Naive thymus-derived CD8-positive, alpha-beta T cell (primary cell): ENCODE measurements around the gene SYNE2. TPM values are rescaled to one million over a fixed set of nuclear protein-coding genes. Genes with fewer than 3 reads are reported as not detected.
A peak's percentile ranks its signal among the peaks of the same experiment; 100 is the strongest.

Experiments
- ATAC-seq, 2 donors: fragments of 150-1000 bp; cut with Tn5 transposase in 1 of 2; sonication (Bioruptor Pico), chemical (Tn5 transposase) in 1 of 2; 1 replicate in 1 of 2; 2 replicates in 1 of 2; pipeline ENCODE4 v1.10.0; 2021; ENCODE audit warnings: mild to moderate bottlenecking in 2 of 2, moderate library complexity in 2 of 2
- POLR2A ChIA-PET: fragments of 350-600 bp; sonication (Branson Sonifier 250); formaldehyde crosslinking; loops from one replicate; lab custom pipeline; 2021; ENCODE audit warnings: antibody characterized with exemption; lab: Charles Lee
- DNase-seq, 10 donors: peaks; one replicate each; pipeline versions ENCODE4 v3.0.0 to v3.0.0-alpha.2; 2020 to 2022
- H3K27ac Mint-ChIP-seq, 10 donors: one replicate each; pipeline ENCODE4 v1.8.0; 2020 to 2022; ENCODE audit warnings: mild to moderate bottlenecking in 10 of 10, mixed read lengths in 10 of 10, moderate library complexity in 4 of 10, inconsistent platforms in 1 of 10
- H3K27me3 Mint-ChIP-seq, 5 donors: one replicate each; pipeline ENCODE4 v1.8.0; 2021 to 2022; ENCODE audit warnings: mixed read lengths in 5 of 5
- H3K36me3 Mint-ChIP-seq, 3 donors: one replicate each; pipeline ENCODE4 v1.8.0; 2020 to 2022; ENCODE audit warnings: mixed read lengths in 3 of 3, mild to moderate bottlenecking in 2 of 3, inconsistent platforms in 1 of 3
- H3K4me1 Mint-ChIP-seq, 4 donors: one replicate each; pipeline ENCODE4 v1.8.0; 2021 to 2022; ENCODE audit warnings: mixed read lengths in 4 of 4
- H3K4me3 Mint-ChIP-seq, 10 donors: one replicate each; pipeline ENCODE4 v1.8.0; 2020 to 2022; ENCODE audit warnings: mild to moderate bottlenecking in 10 of 10, mixed read lengths in 10 of 10, moderate library complexity in 6 of 10, inconsistent platforms in 1 of 10
- H3K9me3 Mint-ChIP-seq, 9 donors: one replicate each; pipeline ENCODE4 v1.8.0; 2020 to 2022; ENCODE audit warnings: mixed read lengths in 9 of 9, mild to moderate bottlenecking in 3 of 9, inconsistent platforms in 1 of 9, moderate library complexity in 1 of 9
- polyA plus RNA-seq, 3 donors: library from polyadenylated mRNA; unstranded; fragments of 300-500 nt; fragmentation: Illumina TruSeq; gene quantifications; one replicate each; pipeline ENCODE4 v1.2.3, GENCODE V29; 2021
- total RNA-seq, 8 experiments: library from RNA in 2 of 8; stranded (reverse) in 2 of 8; gene quantifications; one replicate each; pipeline ENCODE4 v1.2.3 and lab custom pipeline; 2021 to 2026

SYNE2 gene
- total and polyA plus RNA-seq, 5 experiments from 2014 or later, result 15.7 to 116 (median 25.9) TPM

DNA sequence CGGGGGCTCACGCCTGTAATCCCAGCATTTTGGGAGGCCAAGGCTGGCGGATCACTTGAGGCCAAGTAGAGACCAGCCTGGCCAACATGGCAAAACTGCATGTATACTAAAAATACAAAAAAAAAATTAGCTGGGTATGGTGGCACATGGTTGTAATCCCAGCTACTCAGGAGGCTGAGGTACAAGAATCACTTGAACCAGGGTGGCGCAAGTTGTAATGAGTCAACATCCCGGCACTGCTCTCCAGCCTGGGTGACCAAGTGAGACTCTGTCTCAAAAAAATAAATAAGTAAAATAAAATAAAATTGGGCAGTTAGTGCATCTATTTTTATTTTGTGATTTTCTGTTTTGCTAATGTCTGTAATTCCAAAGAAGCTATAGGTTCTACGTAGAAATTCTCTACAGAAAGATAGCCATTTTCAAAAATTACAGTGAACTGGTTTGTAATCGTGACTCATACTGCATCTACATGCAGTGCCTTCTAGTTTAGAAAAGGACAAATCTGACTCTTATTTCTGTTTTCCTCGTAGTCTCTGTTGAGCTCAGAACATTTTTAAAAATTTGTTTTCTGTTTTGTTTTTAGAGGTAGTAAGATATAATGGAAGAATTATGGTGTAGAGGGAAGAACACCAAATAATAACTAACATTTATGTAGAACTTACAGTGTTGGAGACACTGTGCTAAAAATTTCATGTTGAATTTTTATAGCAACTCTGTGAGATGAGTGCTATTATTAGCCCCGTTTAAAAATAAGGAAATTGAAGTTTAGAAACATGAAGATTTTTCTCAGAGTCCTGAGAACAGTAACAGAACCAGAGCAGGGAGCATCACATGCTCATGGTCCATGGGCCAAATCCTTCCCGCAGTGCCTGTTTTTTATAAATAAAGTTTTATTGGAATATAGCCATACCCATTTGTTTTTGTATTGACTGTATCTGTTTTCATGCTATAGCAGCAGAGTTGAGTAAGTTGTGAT lies 201.2 kb downstream of the SYNE2 start:
- no peak for ATAC-seq
- POLR2A ChIA-PET, result no interaction called here
- H3K4me1 Mint-ChIP-seq, result no peaks in the 10 kb centered on the region
- H3K9me3 Mint-ChIP-seq, result no peaks in the 10 kb centered on the region
- DNase-seq, result no peak
- peaks cover 17 to 78% (median 59%) of the 10 kb centered on the region in 3 donors for H3K36me3 Mint-ChIP-seq
- no peak overlapping the region for H3K27ac Mint-ChIP-seq
- H3K4me3 Mint-ChIP-seq, result no peak overlapping the region
- H3K27me3 Mint-ChIP-seq, result no peaks in the 10 kb centered on the region

DNA sequence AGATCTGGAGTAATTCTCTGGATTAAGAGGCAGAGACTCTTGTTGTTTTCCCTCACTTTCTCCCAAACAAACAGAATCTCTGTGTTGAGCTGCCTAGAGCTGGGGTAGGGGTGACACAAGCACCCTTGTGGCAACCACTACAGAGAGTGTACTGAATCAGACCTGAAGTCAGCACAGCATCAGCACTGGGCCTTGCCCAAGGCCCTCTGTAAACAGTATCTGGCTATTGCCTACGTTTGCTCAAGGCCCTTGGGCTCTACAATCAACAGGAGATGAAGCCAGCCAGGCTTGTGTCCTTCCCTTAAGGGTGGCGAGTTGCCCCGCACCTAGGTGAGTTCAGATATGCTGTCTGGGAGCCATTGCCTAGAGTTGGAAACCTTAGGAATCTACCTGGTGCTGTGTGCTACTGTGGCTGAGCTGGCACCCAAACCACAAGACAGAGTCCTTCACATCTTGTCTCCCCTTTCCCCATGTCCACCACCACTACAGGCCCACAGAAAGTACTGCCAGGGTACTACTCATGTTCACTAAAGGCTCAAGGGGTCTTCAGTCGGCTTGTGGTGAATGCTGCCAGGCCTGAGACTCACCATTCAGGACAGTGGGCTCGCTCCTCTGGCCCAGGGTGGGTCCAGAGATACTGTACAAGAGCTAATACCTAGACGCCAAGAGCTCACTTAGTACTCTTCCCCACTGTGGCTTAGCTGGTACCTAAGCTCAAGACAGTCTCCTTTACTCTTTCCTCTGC lies 206.8 kb downstream of the SYNE2 start:
- peak overlapping the region in 1 of 10 donors; percentile 25 for H3K27ac Mint-ChIP-seq
- H3K27me3 Mint-ChIP-seq, result no peaks in the 10 kb centered on the region
- no peak for DNase-seq

DNA sequence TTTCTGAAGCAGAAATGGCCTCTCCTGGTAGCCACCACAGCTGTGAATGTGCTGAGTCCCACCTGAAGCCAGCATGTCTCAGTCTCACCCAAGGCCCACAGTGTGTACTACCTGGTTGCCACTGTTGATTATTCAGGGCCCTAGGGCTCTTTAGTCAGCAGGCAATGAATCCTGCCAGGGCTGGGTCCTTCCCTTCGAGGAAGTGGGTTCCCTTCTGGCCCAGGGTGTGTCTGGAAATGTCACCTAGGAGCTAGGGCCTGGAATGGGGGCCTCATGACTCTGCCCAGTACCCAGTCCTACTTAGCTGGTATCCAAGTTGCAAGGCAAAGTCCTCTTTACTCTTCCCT lies 207.4 kb downstream of the SYNE2 start:
- Mint-ChIP-seq H3K27ac (no peak overlapping the region), H3K4me1 (peaks cover 0 to 2% (median under 1%) of the 10 kb centered on the region in 4 donors), H3K4me3 (no peak overlapping the region), H3K36me3 (peaks cover 0 to 79% (median 35%) of the 10 kb centered on the region in 3 donors), H3K27me3 (no peaks in the 10 kb centered on the region), H3K9me3 (no peaks in the 10 kb centered on the region)
- ATAC-seq (no peak), DNase-seq (no peak)
- POLR2A ChIA-PET, result no interaction called here

More for the DNA sequence above, 206.8 kb downstream of the SYNE2 start:
- no peak for ATAC-seq
- Mint-ChIP-seq H3K9me3 (no peaks in the 10 kb centered on the region), H3K4me1 (peaks cover 0 to 2% (median under 1%) of the 10 kb centered on the region in 4 donors), H3K4me3 (no peak overlapping the region), H3K36me3 (peaks cover 0 to 78% (median 36%) of the 10 kb centered on the region in 3 donors)
- POLR2A ChIA-PET, result no interaction called here

DNA sequence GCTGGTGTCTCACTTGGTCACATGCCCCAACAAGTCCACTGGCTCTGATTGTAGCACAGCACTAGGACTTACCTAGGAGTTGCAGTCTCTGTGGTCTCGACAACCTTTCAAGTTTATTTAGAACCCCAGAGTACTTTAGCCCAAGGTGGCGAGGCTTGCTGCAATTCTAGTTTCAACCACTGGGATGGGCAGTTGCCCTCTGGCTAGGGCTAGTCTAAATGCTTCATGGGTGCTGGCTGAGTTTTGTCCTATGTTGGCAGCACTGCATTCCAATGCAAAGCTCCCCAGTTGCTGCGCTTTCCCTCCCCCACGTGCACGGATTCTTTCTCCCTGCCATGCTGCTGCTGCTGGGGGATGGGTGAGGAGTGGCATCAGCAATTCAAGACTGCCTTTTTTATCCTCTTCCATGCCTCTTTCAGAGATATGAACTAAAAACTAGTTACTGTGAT lies 207.9 kb downstream of the SYNE2 start:
- Mint-ChIP-seq H3K27me3 (no peaks in the 10 kb centered on the region), H3K36me3 (peaks cover 0 to 81% (median 38%) of the 10 kb centered on the region in 3 donors), H3K27ac (peak overlapping the region in 1 of 10 donors; percentile 35), H3K4me3 (no peak overlapping the region), H3K9me3 (no peaks in the 10 kb centered on the region), H3K4me1 (peaks cover 0 to 2% (median under 1%) of the 10 kb centered on the region in 4 donors)
- POLR2A ChIA-PET, result no interaction called here
- ATAC-seq (no peak), DNase-seq (no peak)

DNA sequence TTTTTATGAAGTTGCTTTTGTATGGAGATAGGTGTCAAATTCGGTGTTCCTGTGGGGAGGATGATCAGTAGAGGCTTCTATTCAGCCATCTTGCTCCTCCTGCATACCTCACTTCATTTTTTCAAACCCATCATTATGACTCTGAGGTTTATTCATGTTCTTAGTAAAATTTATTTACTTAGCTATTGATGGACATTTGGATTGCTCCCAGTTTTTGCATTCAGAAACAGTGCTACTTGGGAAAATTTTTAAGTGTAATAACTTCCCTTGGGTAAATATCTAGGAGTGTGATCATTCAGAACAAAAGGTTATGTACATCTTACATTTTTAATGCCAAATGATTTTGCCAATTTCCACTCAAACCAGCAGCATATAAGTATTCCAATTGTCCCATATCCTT lies 208.3 kb downstream of the SYNE2 start:
- no peaks in the 10 kb centered on the region for H3K27me3 Mint-ChIP-seq
- H3K9me3 Mint-ChIP-seq, result no peaks in the 10 kb centered on the region
- H3K36me3 Mint-ChIP-seq, result peaks cover 0 to 79% (median 35%) of the 10 kb centered on the region in 3 donors
- POLR2A ChIA-PET, result no interaction called here
- ATAC-seq (no peak), DNase-seq (no peak)
- H3K4me1 Mint-ChIP-seq, result peaks cover 0 to 2% (median under 1%) of the 10 kb centered on the region in 4 donors
- H3K27ac Mint-ChIP-seq, result peak overlapping the region in 1 of 10 donors; percentile 35
- no peak overlapping the region for H3K4me3 Mint-ChIP-seq

DNA sequence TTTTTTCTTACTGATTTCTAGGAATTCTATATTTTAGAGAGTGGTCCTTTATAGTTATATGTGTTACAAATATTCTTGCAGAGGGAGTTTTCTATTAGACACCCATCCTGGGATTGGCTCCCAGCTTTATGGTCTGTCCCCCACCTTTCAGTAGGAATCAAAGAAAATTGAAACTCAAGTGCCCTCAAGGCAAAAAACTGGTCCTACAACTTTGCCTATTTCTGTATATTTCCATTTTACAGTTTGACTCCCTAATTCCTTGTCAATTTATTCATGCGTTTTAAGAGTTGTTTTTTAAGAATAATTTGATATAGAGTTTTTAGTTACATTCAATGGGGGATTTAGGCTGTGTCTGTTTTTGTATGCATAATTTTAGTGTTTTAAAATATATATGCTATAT lies 208.9 kb downstream of the SYNE2 start:
- no peak for DNase-seq
- no peak for ATAC-seq
- Mint-ChIP-seq H3K4me1 (peaks cover 0 to 2% (median under 1%) of the 10 kb centered on the region in 4 donors), H3K27me3 (no peaks in the 10 kb centered on the region), H3K4me3 (no peak overlapping the region), H3K27ac (no peak overlapping the region), H3K36me3 (peaks cover 0 to 82% (median 40%) of the 10 kb centered on the region in 3 donors), H3K9me3 (no peaks in the 10 kb centered on the region)
- POLR2A ChIA-PET, result no interaction called here

DNA sequence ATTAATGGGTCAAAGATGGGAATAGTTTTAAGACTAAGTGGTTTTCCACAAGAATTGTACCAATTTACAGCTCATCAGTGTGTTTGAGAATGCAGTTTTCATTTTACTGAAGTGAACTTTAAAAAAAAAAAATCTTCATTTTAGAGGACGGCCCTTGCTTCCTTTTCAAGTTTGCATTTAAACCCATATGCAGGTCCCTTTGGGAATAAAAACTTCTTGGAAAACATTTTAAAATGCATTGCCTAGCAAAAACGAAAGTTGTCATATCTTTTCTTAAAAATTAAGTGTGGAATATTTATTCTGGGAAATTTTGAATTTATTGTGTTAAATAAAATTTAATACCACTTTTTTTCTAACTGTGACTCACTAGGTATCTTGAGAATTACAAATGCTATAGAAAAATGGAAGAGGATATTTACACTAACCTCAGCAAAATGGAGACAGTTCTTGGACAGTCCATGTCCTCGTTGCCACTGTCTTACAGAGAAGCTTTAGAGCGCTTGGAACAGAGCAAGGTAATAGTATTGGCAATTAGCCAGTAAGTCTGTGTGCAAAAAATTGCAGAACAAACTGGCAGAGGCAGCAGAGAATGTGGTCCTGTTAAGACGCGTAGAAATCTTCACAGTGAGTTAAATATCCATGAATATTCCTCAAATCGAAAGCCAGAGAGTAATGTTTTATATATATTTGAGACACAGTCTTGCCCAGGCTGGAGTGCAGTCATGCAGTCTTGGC lies 209.7 kb downstream of the SYNE2 start:
- Mint-ChIP-seq H3K36me3 (peaks cover 0 to 80% (median 41%) of the 10 kb centered on the region in 3 donors), H3K27me3 (no peaks in the 10 kb centered on the region), H3K9me3 (no peaks in the 10 kb centered on the region), H3K4me3 (no peak overlapping the region), H3K27ac (no peak overlapping the region), H3K4me1 (peaks cover 0 to 2% (median under 1%) of the 10 kb centered on the region in 4 donors)
- no peak for ATAC-seq
- POLR2A ChIA-PET, result no interaction called here
- DNase-seq, result no peak

DNA sequence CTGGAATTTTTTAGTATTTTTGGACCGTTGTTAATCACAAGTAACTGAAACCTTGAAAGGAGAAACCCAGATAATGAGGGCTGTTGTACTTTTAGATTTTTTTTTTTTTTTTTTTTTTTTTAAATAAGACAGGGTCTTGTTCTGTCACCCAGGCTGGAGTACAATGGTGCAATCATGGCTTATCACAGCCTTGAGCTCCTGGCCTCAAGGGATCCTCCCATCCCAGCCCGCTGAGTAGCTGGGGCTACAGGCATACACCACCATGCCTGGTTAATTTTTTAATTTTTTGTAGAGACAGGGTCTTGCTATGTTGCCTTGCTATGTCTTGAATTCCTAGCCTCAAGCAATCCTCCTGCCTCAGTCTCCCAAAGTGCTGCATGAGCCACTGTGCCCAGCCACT lies 211.6 kb downstream of the SYNE2 start:
- no peak overlapping the region for H3K4me3 Mint-ChIP-seq
- peaks cover 0 to 74% (median 34%) of the 10 kb centered on the region in 3 donors for H3K36me3 Mint-ChIP-seq
- POLR2A ChIA-PET, result interaction anchor here (0.7 kb wide), 2 partner anchors 14 to 172 kb away, joined by 4 read pairs; no protein-coding TSS in a partner anchor
- no peaks in the 10 kb centered on the region for H3K27me3 Mint-ChIP-seq
- no peak for ATAC-seq
- H3K27ac Mint-ChIP-seq, result no peak overlapping the region
- peaks cover 0 to 1% (median under 1%) of the 10 kb centered on the region in 4 donors for H3K4me1 Mint-ChIP-seq
- no peak for DNase-seq
- H3K9me3 Mint-ChIP-seq, result no peaks in the 10 kb centered on the region

DNA sequence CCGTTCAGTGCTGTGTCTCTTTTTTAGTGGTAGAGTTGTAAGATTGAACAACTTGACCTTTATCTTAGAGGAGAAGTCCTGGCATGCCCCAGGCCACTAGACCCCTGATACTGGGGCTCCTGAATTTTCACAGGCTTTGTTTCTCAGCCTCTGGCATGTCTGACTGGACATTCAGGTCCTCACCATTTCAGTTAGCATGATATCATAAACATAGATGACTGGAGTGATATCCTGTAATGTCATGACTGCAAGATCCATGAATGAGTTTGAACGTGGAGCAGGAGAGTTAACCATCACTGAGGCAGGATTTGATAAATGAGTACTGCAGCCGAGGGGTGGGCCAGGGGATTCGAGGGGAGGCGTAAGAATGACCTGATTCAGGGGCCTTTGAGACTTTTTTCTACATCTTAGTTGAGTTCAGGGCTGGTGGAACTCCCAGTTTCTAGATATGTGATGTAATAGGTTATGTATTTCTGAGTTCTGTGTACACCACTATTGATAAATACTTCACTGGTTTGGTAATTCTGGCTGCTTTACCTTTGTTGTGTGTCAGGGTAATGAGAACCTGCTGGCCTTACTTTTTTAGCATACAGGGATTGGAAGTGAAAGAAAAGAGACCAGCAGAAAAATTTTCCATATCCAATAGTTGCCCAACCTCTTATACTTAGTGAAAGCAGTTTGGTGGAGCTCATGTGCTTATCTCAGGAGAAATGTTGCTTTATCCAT lies 217.0 kb downstream of the SYNE2 start:
- no peak for DNase-seq
- Mint-ChIP-seq H3K4me1 (peaks cover 0 to 3% (median 0%) of the 10 kb centered on the region in 4 donors), H3K27ac (no peak overlapping the region), H3K27me3 (no peaks in the 10 kb centered on the region), H3K9me3 (no peaks in the 10 kb centered on the region), H3K4me3 (no peak overlapping the region), H3K36me3 (peaks cover 13 to 84% (median 46%) of the 10 kb centered on the region in 3 donors)
- ATAC-seq, result no peak
- POLR2A ChIA-PET, result no interaction called here

DNA sequence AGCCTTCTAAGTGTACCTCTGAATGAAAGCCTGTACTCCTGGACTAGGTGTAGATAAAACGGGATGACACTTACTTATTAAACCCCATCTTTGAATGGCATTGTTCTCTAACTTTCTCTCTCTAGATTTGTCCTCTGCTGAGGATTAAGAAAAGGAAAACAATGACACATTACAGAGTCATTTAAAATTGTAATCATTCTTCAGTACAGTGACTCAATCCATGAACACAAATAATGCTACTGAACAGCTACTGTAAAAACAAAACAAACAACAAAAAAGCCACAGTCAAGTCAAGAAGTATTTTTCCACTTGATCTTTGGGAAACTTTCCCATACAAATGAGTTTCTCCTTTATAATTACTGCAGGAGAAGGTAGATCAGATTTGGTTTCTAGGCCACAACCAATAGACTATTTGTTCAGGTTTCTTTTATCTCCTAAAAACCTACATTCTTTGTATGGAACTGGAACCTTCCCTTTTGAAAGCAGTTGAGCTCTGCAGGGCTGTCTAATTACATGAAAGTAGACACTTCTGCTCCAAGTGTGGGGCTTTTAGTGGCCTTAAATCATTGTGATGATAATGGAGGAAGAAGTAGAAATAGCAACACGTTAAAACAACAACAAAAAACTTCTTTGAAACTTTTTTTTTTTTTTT lies 222.3 kb downstream of the SYNE2 start:
- no peaks in the 10 kb centered on the region for H3K27me3 Mint-ChIP-seq
- no peak for ATAC-seq
- POLR2A ChIA-PET, result no interaction called here
- no peak overlapping the region for H3K27ac Mint-ChIP-seq
- H3K4me1 Mint-ChIP-seq, result peaks cover 0 to 3% (median 0%) of the 10 kb centered on the region in 4 donors
- H3K9me3 Mint-ChIP-seq, result no peaks in the 10 kb centered on the region
- no peak for DNase-seq
- no peak overlapping the region for H3K4me3 Mint-ChIP-seq
- peaks cover 13 to 89% (median 28%) of the 10 kb centered on the region in 3 donors for H3K36me3 Mint-ChIP-seq

DNA sequence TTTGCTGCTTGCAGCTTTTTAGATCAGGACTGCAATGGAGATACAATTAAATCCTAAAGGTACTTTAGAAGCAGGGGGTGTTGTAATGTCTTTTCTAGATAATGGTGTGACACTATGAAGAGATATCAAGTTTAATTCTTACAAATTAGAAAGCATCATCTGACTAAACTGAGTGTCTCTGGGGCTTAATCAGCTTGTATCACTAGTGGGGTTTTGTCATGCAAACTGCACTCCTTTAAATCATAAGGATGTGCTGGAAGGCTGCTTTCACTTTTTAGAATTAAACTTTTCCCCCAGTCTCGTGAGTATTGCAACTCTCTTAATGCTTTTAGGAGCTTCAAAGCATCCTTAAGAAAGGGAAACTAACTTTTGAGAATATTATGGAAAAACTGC lies 222.8 kb downstream of the SYNE2 start:
- no peak for DNase-seq
- Mint-ChIP-seq H3K4me1 (peaks cover 0 to 3% (median 0%) of the 10 kb centered on the region in 4 donors), H3K27ac (no peak overlapping the region), H3K9me3 (no peaks in the 10 kb centered on the region), H3K36me3 (peaks cover 18 to 91% (median 31%) of the 10 kb centered on the region in 3 donors), H3K4me3 (no peak overlapping the region), H3K27me3 (no peaks in the 10 kb centered on the region)
- no peak for ATAC-seq
- POLR2A ChIA-PET, result no interaction called here
